Inflammatory macrophage (primary cell): ENCODE results near the gene RPP25L.

Source experiments
- DNase-seq, 2 donors: peaks; one replicate each; pipeline ENCODE4 v3.0.0-alpha.2; 2020 to 2022

RPP25L gene

DNA sequence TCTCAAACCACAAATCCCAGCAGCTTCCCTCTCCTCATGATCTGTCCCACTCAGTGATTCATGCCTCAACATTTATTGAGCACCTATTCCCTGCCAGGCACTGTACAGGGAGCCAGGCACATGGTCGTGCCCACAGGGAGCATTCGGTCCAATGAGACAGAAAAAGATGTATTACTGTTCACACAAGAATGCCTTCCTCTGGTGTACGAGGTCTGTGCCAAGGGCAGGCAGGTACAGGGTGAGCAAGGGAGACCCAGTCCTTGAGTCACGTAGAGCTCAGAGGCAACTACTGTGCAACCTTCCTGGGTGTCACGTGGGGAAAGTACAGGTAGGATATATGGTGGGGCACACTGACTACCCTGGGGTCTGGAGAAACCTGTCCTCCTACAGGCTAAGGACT is 26.9 kb downstream of the RPP25L start:
- no peak for DNase-seq

DNA sequence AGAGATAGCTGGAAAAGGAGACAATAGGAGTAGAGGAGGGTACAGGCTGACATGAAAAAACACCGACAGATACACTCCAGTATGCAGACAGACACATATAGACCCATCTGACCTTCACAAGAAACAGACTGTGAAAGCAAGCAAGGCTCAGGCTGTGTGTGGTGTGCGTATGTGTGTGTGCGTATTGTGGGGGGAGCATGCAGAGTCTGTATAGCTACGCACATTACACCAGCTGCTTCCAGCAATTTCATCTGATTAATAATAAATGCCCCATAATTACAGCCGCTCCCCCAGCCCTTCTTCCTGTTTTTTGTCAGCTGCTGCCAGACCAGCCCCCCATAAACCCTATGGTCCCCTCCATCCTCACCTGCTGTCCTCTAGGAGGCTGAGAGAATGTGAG is 29.1 kb downstream of the RPP25L start:
- no peak for DNase-seq

DNA sequence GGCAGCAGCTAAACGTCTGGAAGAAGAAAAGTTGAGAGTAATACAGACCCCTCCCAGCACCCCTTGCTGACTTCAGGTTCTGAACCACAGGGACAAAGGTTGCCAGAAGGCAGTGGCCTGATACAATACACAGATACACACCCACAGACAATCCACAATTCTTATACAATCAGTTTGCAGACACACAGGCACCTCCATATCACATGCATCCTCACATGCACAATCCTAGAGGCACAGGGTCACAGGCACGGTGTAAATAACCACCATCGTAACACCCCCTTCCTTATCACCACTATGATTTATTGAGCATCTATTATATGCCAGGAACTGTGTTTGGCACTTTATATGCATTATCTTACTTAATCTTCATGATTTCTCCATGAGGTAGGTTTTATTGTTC is 30.6 kb downstream of the RPP25L start:
- DNase-seq, result no peak

DNA sequence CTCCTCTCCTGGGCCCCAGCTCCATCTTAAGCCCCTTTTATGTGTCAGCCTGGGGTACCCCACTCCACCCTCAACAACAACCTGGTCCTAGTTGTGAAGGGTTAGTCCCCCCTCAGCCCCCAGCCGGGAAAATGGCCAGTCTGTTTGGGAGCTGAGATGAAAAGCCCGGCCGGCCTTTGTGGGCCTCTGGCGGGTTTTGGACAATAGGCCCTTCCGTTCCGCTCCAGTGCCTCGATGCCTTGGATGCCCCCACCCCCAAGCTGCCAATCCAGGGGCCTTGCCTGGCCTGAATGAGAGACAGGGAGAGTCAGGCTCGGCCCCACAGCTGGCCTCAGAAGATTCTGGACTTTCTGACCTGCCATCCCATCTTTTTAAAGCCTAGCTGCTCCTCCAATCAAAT is 31.5 kb downstream of the RPP25L start:
- no peak for DNase-seq

DNA sequence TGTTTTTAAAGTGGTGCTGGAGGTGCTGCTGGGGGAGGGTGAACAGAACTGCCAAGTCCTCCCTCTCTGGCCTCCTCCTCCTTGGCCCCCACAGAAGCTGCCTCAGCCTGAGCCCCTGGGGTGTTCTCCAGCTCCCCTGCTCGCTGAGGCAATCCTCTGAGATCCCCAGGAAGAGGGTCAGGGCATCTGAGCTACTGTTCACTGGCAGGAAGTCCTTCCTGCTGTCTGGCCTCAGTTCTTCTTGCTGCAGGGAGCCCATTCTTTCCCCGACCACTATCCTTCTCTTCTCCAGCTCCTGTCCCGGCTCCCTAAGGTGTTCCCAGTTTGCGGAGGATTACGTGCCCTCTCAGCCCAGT is 32.1 kb downstream of the RPP25L start:
- DNase-seq, result no peak

DNA sequence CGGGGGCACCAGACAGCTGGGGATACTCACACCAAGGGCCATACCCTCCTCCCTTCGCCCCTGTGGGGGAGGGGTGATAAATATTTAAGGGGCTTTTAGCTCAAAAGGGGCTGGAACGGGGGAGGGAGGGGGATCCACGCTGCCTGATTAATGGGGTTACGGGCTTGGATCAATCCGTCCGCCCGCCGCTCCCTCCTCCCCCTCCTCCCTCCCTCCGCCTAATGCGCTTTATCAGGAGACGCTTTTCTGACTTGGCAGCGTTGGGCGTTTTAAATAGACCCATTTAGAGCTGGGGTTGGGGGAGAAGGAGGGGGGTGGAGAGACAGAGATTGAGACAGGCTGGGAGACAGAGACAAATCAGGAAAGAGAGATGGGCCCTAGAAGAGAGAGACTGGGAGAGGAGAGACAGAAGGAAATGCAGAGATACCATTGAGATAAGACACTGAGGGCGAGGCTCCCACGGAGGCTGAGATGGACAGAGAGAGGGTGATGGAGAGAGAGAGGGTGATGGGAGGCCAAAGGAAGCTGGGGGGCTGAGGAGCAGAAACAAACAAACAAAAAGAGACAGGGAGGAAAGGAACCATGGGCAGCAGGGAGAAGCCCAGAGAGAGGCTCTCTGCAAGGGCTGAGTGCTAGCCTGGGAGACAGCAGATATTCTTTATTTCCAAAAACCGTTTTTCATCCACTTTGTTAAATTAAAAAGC is 32.6 kb downstream of the RPP25L start:
- DNase-seq, result no peak

DNA sequence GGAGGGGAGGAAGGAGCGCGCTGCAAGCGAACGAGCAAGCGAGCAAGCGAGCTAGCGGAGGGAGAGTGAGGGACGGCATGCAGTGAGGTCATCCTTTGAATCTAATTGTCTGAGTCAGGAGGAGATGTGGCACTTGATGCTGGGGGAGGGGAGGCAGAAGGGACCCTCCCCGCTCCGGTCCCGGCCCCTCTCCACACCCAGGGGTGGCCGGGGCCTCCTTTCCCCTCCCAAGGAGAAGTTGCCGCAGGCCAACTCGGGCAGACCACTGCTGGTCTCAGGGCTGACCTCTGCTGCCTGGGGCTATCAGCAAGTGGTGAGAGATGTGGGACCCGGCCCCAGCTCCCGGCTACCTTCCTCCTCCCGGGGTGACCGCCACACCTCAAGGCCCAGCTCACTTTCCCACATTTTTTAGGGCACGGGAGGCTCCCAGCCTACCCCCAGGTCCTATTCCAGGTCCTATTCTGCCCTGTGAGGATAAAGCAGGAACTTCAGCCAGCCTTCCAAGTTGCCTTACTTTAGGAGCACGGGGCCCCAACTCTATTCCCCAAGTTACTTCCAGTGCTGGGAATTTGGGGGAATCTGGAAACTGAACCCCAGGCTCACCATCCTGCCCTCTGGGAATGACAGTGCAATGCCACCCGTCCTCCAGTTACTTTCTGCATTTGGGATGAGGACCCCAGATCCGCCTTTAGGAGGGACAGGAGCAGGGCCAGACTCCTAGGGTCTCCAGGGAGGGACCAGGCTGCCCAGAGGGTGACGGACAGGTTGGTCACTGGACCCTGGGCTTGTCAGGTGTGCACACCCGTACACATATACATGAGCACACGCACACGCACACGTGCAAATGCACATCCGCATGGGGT is 33.4 kb downstream of the RPP25L start:
- DNase-seq, result no peak

DNA sequence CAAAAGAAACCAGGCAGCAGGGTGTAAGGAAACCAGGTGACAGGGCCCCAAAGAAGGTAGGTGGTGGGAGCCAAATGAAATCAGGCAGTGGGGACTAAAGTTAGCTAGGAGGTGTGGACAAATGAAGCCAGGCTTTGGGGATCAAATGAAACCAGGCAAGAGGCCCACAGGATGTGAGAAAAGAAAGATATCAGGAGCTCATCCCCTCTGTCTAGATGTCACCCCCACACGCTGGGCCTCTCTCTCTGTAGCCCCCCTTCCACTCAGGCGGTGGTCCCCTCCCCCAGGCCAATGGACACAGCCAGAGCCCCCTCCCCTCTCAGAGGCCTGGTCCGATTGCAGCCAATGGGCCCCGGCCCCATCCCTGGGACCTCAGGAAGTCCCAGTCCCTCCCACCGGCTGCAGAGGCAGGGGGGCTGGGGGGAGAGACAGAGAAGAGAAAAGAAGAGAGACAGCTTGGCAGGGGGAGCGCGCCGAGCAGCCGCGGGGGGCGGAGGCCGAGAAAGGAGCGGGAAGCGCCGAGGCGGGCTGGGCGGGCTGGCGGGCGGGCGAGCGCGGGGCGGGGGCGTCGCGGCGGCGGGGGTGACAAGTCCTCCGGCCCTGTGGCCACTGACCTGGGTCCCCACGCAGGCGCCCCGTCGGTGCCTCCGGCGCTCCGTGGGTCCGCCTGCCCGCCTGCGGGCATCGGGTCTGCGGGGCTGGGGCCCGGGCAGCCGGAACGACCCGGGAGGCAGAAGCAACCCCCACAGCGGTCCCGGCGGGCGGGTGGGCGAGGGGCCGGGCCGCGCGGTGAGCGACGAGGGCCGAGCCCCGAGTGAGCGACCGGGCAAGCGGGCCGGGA is 34.3 kb downstream of the RPP25L start:
- DNase-seq, result no peak

DNA sequence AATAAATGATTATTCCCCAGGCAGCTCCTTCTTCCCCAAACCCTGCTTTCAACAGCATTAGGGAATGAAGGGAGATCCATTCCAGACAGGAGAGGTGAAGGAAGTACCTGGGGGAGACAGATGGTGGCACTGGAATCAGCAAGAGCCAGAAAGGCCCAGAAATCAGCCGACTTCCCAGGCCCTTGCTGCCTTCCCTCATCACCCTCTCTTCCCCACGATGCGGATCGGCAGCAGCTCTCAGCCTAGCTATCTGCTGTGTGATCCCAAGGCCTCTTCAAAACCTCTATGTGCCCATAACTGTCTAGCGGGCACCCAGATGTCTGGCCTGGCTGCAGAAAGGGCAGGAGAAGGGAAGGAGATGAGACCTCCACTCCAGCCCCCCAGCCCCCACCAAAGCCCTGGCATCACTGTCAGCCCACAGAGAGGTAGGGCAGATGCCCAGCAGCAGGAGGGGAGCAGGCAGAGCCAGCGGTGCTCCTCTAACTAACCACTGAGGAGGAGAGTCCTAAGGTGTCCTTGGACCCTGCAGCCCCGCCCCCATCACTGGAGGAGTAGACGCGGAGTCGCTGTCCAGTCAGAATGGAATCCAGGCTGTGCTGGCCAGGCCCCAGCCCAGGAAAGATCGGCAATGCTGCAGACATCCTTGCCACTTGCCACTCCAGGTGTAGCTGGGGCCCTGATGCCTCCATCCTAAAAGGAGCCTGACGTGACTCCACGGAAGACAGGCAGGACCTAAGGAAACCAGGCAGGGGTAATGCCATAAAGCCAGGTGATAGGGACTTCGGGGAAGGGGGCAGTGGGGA is 35.1 kb downstream of the RPP25L start:
- no peak for DNase-seq

DNA sequence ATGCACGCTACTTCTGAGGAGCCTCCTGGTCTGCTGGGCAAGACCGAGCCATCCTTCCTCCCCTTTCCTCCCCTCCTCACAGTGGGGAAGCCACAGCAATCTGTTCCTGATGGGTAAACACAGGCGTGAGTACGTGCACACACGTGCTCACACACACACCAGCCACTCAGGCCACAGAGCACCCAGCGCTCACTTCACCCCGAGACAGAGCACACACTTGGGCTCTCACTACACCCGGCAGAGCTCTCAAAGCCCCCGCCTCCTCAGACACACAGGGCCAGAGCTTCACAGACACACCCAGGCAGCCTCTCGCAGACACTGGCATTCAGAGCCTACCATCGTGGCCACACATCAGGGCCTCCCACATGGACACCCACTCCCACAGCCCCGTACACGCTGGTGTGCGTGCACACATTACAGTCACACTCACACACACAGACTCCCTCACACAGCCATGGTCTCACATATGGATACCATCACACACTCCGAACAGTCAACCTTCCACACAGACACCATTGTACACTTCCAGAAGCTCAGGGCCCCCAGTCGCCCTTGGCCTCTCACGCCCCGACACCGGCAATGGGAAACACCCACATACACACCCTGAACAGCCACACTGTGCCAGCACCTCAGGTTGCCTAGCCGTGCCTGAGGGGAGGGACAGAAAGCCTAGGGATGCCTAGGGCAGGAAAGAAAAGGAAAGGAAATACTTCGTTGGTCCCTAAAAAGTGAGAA is 35.9 kb downstream of the RPP25L start:
- no peak for DNase-seq

DNA sequence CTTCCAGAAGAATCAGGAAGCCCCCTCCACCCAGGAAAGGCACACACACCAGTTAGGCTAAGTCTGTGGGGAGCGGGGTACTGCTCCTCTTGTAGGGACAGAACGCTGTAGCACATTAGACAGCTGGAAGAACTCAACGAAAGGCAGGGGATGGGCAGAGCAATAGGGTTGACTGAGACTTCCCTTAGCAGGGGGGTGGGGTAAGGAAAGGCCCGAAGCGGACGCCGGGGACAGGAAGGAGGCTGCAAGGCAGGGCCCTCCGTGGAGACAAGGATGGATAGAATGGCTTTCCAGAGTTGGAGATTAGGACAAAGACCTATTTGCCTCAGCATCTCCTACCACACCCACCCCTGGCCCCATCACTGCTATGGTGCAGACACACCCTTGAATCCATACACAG is 36.7 kb downstream of the RPP25L start:
- no peak for DNase-seq

DNA sequence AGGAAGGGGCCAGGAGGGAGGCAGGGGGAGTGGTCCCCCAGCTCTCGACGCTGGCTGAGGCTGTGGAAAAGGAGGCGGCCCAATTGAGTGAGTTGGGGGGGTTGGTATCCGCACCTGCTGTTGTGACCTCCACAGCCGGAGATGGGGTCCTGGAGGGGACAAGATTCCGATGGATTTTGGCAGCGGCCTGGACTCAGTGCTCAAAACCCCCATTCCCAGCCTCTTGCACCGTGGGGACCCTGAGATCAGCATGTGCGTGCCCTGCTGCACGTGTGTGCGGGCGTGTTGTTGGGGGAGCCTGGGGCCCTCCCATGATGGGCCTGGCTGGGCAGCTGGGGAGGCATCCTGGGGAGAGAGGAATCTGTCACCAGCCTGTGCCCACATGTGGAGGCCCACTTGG is 37.3 kb downstream of the RPP25L start:
- no peak for DNase-seq

DNA sequence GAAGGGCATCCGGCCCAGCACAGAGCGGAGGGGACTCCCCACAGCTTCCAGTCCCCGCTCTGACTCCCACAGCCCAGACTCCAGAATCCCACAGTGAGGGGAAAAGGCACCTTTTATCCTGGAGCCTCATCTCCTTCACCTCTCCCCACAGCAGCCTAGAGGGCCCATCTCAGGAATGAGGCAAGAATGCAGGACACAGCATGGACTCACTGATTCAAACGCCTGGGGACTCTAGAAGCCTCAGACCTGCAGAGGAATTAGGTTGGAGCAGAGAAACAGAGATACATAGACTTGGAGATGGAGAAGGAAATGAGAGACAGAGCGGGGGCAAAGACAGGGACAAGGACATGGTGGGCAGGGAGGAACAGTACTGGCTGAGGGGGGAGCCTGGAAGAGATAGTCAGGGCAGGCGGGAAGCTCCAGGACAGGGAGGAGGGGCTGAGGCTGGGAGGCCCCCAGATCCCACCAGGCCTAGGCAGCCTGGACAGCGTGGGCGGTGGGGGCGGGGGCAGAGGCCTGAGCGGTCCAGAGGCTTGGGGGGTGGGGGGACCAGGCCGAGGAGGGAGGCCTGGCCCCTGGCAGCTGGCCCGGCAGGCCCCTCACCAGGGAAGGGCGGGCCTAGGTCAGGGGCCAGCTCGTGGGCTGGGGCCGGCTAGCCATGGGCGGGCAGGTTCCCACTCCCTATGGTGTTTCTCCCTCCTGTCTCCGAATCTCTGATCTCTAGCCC is 38.1 kb downstream of the RPP25L start:
- DNase-seq, result no peak

DNA sequence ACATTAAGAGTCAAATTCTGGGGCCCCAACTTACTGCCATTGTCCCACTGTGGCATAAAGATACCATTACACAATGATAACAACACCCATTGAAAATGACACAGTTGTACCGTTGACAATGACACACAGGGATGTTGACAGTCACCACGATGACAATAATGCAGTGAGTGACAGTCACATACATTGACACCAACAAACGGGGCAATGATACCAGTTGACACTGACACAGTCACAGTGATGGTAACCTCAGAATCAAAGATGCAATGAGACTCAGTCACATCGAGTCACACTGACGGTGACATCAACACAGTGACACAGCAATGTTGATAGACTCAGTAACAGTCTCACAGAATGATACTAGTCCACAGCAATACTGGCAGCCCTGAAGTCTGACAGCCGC is 39.3 kb downstream of the RPP25L start:
- no peak for DNase-seq

DNA sequence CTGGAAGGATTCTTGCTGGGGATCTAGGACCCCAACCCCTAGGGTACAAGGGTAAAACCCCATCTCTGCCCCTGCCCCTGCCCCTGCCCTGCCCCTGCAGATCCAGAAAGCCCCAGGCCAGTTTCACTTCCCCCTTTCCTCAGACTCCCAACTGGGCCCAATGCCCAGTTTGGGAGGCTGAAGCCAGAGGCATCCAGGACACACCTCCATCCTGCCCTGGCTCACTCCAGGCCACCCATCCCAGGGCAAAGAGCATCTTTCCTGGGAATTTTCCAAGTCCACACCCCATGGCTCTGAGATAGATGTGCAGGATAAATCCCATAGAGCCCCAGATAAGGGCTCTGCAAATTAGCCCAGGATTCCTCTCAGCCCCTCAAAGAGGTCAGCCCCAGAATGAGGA is 39.8 kb downstream of the RPP25L start:
- DNase-seq, result no peak

DNA sequence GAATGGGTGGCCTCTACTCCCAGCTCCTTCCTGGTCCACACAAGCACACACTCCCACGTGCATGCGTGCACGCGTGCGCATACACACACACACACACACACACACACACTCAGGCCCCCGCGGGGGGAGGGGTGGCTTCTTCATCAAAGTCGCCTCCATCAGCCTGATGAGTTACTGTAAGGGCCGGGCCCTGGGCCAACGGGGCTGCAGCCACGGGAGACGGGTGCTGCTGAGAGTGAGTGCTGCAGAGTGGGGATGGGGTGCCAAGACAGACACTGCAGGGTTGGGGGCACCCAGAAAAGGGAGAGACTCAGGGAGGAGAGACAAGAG is 40.5 kb downstream of the RPP25L start:
- no peak for DNase-seq

DNA sequence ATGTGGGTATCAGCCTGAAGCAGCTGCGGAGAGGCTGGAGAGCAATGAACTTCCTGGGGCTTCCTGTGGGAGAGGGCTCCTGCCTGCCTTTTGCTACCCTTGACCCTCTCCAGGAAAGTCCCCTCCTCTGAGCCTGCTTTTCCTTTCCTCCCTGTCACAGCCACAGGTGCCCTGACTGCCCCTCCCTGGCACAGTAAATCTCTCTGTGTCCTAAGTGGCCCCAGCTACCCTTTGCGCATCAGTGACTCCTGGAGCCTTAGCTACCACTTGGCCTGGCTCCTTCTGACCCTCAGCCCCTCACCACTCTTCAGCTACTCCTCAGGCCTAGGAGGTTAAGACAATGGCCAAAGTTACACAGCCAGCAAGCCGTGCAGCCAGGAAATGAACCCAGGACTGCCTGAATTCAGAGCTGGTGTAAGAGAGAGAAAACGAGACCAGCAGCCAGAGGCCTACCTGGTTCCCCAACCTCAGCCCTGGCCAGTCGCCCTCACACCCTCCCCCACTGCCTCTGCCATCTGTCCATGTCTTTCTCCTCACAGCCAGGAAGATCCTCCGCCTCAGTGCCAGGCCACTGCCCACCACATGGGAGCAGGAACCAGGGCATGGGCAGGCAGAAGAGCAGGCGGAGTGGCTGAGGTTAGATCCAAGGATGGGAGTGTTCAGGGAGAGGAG is 41.0 kb downstream of the RPP25L start:
- no peak for DNase-seq

DNA sequence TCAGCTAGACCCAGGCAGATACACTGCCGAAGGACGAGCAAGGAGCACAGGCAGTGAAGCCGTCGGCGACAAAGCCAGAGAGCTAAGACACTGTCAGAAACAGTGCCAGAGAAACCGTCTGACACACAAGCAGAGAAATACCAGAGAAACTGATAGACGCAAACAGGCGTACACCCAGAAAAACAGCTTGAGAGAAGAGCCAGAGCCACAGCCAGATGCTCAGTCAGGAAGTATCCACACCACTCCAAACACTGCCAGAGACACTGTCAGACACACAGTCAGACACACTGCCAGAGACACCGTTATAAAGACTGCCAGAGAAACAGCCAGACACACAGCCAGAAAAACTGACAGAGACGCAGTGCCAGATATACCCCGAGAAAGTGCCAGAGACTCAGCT is 41.5 kb downstream of the RPP25L start:
- no peak for DNase-seq

DNA sequence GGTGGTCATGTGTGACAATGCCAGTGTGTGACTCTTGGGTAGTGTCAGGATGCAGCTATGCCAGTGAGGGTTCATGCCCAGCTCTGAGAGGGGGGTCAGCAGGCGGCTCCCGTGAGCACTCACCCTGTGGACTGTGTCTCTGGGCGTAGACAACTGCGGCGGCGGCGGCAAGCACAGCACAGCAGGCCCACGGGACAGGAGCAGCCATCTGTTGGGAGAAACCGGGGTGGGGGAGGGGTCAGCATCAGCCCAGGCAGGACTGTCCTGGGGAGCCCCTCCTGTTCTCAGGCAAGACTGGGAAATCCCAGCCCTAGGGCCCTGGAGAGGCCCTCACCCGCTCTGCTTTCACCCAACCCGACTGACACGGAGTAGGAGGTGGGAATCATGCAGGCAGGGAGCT is 43.1 kb downstream of the RPP25L start:
- no peak for DNase-seq

DNA sequence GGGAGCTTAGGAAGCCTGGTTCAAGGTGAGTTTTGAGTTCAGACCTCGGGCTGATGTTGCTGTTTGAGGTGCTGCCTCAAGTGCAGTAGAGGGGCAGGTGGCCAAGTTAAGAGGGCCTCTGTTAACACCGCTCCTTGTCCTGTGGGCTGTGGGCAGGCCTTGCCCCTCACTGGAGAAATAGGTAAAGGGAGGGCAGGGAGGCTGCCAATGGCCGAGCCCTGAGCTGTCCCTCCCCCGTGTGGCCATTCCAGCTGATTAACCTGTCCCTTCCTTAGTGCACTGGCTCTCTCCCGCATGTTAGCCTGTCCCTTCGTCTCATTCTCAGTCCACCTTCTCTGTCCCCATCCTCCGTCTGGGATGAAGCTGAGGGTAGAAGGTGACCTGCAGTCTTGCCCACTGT is 43.8 kb downstream of the RPP25L start:
- DNase-seq, result no peak

DNA sequence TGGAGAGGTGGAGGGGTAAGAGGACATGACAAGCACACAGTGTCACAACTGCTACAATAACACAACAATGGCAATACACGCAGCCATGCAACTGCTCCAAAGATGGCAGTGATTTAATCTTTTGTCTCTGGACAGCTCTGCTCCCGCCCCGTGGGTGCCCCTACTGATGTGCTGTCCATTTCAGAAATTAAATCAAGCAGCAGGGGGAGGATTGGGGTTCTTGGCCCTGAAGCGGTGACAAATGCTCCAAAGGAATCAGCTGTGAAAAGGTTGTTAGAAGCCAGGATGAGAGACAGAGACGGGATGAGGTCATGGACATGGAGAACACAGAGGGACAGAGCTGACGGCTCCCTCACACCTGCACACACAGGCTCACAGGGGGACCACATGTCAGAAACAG is 44.9 kb downstream of the RPP25L start:
- DNase-seq, result no peak
